Mesenchymal stem cell (in vitro differentiated cells and primary cell): Measurements from ENCODE around the gene BRCA1.

ENCODE experiments used
- DNase-seq: peaks from one replicate; pipeline ENCODE4 v3.0.0-alpha.2; 2013
- H2AFZ ChIP-seq: one replicate; pipeline ENCODE4 v1.6.1; 2013; ENCODE audit warnings: low read depth, mild to moderate bottlenecking, control low read depth, inconsistent platforms, low read length, moderate library complexity
- H2AK5ac ChIP-seq: 2 replicates; pipeline ENCODE4 v1.6.1; 2013; ENCODE audit warnings: low read length, moderate library complexity, mild to moderate bottlenecking, inconsistent platforms; ENCODE audit not compliant: severe bottlenecking
- H2BK120ac ChIP-seq: one replicate; pipeline ENCODE4 v1.6.1; 2013; ENCODE audit warnings: low read depth, mild to moderate bottlenecking, inconsistent platforms, low read length, moderate library complexity
- H2BK12ac ChIP-seq, 2 experiments: one replicate each; pipeline ENCODE4 v1.6.1; 2013; ENCODE audit warnings: inconsistent platforms in 2 of 2, low read length in 2 of 2, mild to moderate bottlenecking in 2 of 2, moderate library complexity in 2 of 2, control low read depth in 1 of 2
- H2BK15ac ChIP-seq: one replicate; pipeline ENCODE4 v1.6.1; 2013; ENCODE audit warnings: mild to moderate bottlenecking, low read depth, inconsistent platforms; ENCODE audit not compliant: poor library complexity, severe bottlenecking
- H2BK5ac ChIP-seq: 2 replicates; pipeline ENCODE4 v1.6.1; 2013; ENCODE audit warnings: low read depth, mild to moderate bottlenecking, low read length, control low read depth, inconsistent platforms; ENCODE audit not compliant: poor library complexity, severe bottlenecking
- H3K14ac ChIP-seq, 2 experiments: one replicate each; pipeline ENCODE4 v1.6.1; 2013; ENCODE audit warnings: inconsistent platforms in 2 of 2, low read length in 2 of 2, control low read depth in 1 of 2, mild to moderate bottlenecking in 1 of 2, moderate library complexity in 1 of 2
- H3K18ac ChIP-seq, 2 experiments: one replicate each; pipeline ENCODE4 v1.6.1; 2013; ENCODE audit warnings: inconsistent platforms in 2 of 2, low read length in 2 of 2, control low read depth in 1 of 2, low read depth in 1 of 2, mild to moderate bottlenecking in 1 of 2
- H3K23ac ChIP-seq, 2 experiments: one replicate each; pipeline ENCODE4 v1.6.1; 2013; ENCODE audit warnings: inconsistent platforms in 2 of 2, low read length in 2 of 2, mild to moderate bottlenecking in 2 of 2, moderate library complexity in 2 of 2, control low read depth in 1 of 2
- H3K27ac ChIP-seq: 2 replicates; pipeline ENCODE4 v1.5.1; 2013; ENCODE audit warnings: mild to moderate bottlenecking, moderate library complexity, low read length, control low read depth, inconsistent platforms; ENCODE audit not compliant: poor library complexity, severe bottlenecking
- H3K27me3 ChIP-seq, 2 experiments: 2 replicates each; pipeline versions ENCODE4 v1.6.1 to v1.7.0; 2013; ENCODE audit warnings: low read length in 2 of 2, mild to moderate bottlenecking in 2 of 2, moderate library complexity in 2 of 2, control low read depth in 1 of 2, inconsistent platforms in 1 of 2; ENCODE audit not compliant: control insufficient read depth in 1 of 2, insufficient read depth in 1 of 2
- H3K36me3 ChIP-seq, 2 experiments: 2 replicates each; pipeline versions ENCODE4 v1.6.1 to v1.7.0; 2013; ENCODE audit warnings: low read length in 2 of 2, control low read depth in 1 of 2, inconsistent platforms in 1 of 2, low read depth in 1 of 2, mild to moderate bottlenecking in 1 of 2; ENCODE audit not compliant: insufficient read depth in 2 of 2, control insufficient read depth in 1 of 2
- H3K4ac ChIP-seq, 2 experiments: one replicate each; pipeline ENCODE4 v1.6.1; 2013; ENCODE audit warnings: inconsistent platforms in 2 of 2, low read length in 2 of 2, mild to moderate bottlenecking in 2 of 2, moderate library complexity in 2 of 2, control low read depth in 1 of 2, low read depth in 1 of 2
- H3K4me1 ChIP-seq: 2 replicates; pipeline ENCODE4 v1.6.1; 2013; ENCODE audit warnings: low read depth, low read length, control low read depth; ENCODE audit not compliant: control insufficient read depth, insufficient read depth
- H3K4me2 ChIP-seq: 2 replicates; pipeline ENCODE4 v1.6.1; 2013; ENCODE audit warnings: low read length, mild to moderate bottlenecking, inconsistent platforms; ENCODE audit not compliant: poor library complexity, severe bottlenecking
- H3K4me3 ChIP-seq, 2 experiments: 2 replicates each; pipeline versions ENCODE4 v1.5.1 to v1.7.0; 2013; ENCODE audit warnings: low read length in 2 of 2, mild to moderate bottlenecking in 2 of 2, control low read depth in 1 of 2, low read depth in 1 of 2; ENCODE audit not compliant: insufficient read depth in 1 of 2
- H3K79me1 ChIP-seq: replicated peaks from 2 replicates; pipeline ENCODE4 v1.6.1; 2013; ENCODE audit warnings: mild to moderate bottlenecking, control low read depth, low read length, inconsistent platforms; ENCODE audit not compliant: poor library complexity, severe bottlenecking
- H3K9ac ChIP-seq: 2 replicates; pipeline ENCODE4 v1.7.0; 2013; ENCODE audit warnings: mild to moderate bottlenecking, low read length, moderate library complexity
- H3K9me3 ChIP-seq: 2 replicates; pipeline ENCODE4 v1.7.0; 2013; ENCODE audit warnings: mild to moderate bottlenecking, low read length; ENCODE audit not compliant: control insufficient read depth
- H4K8ac ChIP-seq: one replicate; pipeline ENCODE4 v1.6.1; 2013; ENCODE audit warnings: inconsistent platforms, mild to moderate bottlenecking, low read length, moderate library complexity
- H4K91ac ChIP-seq: one replicate; pipeline ENCODE4 v1.6.1; 2013; ENCODE audit warnings: mild to moderate bottlenecking, low read length, inconsistent platforms
- WGBS: methylation state at CpG from one replicate; pipeline ENCODE4 v1.1.7; 2013; ENCODE audit warnings: mixed read lengths; 5-methylcytosine and 5-hydroxymethylcytosine counted together

BRCA1 gene

GRCh38 chr17:43024407-43025289 is 100.5 kb downstream of the BRCA1 start, which contains the start of gene RND2:
TSS of gene RND2 (plus strand) at chr17:43025231. CDS start at chr17:43025348, 117 bp downstream.
- under 1% methylated on average over 39 of the region's 61 CpGs for WGBS
- peak within 1 kb of the TSS; percentile 94 for H3K9ac ChIP-seq

DNA sequence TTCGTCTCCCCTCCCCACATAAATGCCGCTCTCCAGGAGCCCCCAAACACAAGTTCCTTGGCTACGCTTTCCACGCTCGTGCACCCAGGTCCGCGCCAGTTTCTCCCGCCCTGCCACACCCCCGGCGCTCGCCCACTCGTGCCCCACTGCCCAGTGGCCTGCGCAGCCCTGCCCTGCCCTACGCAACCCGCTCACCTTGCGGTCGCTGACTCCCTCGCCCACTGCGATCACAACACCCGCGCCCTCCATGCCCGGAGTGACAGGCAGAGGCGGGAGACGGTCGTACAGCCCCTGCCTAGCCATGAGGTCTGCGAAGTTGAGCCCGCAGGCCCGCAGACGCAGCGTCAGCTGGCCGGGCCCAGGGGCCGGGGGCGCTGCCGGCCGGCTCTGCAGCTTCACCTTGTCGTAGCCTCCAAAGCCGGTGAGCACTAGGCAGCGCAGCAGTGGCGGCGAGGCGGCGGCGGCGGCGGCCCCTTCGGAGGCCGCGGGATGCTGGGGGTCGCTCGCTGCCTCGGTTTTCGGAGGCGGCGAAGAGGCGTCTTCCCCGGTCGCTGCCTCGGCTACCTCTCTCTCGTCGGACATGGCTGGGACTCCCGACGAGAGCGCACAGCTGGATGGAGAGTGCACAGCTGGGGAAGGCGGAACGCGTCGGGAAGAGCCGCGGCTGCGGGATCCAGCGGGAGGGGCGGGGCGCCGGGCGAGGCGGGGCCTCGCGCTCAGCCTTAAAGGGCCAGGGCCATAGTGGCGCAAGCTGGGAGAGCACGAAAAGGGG is 103.2 kb downstream of the BRCA1 start, which contains the start of gene VAT1:
Gene VAT1, minus strand, starts transcription at position 645 of the 772 bp plus-strand sequence. Its CDS starts 63 bp downstream, at position 582.
- Histone ChIP-seq H3K79me1 (peaks cover 10% of the 10 kb centered on the region), H3K4me2 (peak within 1 kb of the TSS; percentile 77), H3K9me3 (no peaks in the 10 kb centered on the region), H3K4ac (peak within 1 kb of the TSS; percentile 79), H2BK15ac (peak within 1 kb of the TSS; percentile 57), H2AK5ac (no peak within 1 kb of the TSS), H2BK5ac (no peak within 1 kb of the TSS), H4K8ac (peak within 1 kb of the TSS; percentile 94), H2BK12ac (peak within 1 kb of the TSS in 1 of 2 experiments; percentile 60), H4K91ac (peak within 1 kb of the TSS; percentile 99), H2BK120ac (peak within 1 kb of the TSS; percentile 96), H3K4me1 (peaks cover 24% of the 10 kb centered on the region), H3K27ac (peak within 1 kb of the TSS; percentile 41), H3K14ac (peak within 1 kb of the TSS; percentile 25 to 99), H3K4me3 (peak within 1 kb of the TSS; percentile 95 to 99), H3K18ac (peak within 1 kb of the TSS; percentile 98 to 99), H3K36me3 (peaks cover 20 to 31% of the 10 kb centered on the region in 2 experiments), H2AFZ (peak within 1 kb of the TSS; percentile 43), H3K23ac (peak within 1 kb of the TSS; percentile 37 to 96), H3K27me3 (no peaks in the 10 kb centered on the region), H3K9ac (peak within 1 kb of the TSS; percentile 96)
- WGBS, result under 1% methylated on average over 71 of the region's 80 CpGs
- DNase-seq, result peak; percentile 86

More at GRCh38 chr17:43024407-43025289, 100.5 kb downstream of the BRCA1 start, which contains the start of gene RND2:
- Histone ChIP-seq H3K23ac (no peak within 1 kb of the TSS), H3K4me3 (peak within 1 kb of the TSS; percentile 58 to 83), H2BK12ac (no peak within 1 kb of the TSS), H2BK120ac (no peak within 1 kb of the TSS), H2AK5ac (no peak within 1 kb of the TSS), H4K91ac (peak within 1 kb of the TSS; percentile 44), H2BK15ac (peak within 1 kb of the TSS; percentile 75), H3K27me3 (no peaks in the 10 kb centered on the region), H3K79me1 (no peaks in the 10 kb centered on the region), H3K36me3 (peaks cover 5 to 8% of the 10 kb centered on the region in 2 experiments), H3K9me3 (no peaks in the 10 kb centered on the region), H3K4ac (no peak within 1 kb of the TSS), H3K14ac (no peak within 1 kb of the TSS), H3K27ac (no peak within 1 kb of the TSS), H3K4me2 (peak within 1 kb of the TSS; percentile 76), H2AFZ (peak within 1 kb of the TSS; percentile 55), H2BK5ac (no peak within 1 kb of the TSS), H4K8ac (peak within 1 kb of the TSS; percentile 75), H3K4me1 (peaks cover 13% of the 10 kb centered on the region), H3K18ac (peak within 1 kb of the TSS in 1 of 2 experiments; percentile 88)
- DNase-seq, result peak; percentile 98

DNA sequence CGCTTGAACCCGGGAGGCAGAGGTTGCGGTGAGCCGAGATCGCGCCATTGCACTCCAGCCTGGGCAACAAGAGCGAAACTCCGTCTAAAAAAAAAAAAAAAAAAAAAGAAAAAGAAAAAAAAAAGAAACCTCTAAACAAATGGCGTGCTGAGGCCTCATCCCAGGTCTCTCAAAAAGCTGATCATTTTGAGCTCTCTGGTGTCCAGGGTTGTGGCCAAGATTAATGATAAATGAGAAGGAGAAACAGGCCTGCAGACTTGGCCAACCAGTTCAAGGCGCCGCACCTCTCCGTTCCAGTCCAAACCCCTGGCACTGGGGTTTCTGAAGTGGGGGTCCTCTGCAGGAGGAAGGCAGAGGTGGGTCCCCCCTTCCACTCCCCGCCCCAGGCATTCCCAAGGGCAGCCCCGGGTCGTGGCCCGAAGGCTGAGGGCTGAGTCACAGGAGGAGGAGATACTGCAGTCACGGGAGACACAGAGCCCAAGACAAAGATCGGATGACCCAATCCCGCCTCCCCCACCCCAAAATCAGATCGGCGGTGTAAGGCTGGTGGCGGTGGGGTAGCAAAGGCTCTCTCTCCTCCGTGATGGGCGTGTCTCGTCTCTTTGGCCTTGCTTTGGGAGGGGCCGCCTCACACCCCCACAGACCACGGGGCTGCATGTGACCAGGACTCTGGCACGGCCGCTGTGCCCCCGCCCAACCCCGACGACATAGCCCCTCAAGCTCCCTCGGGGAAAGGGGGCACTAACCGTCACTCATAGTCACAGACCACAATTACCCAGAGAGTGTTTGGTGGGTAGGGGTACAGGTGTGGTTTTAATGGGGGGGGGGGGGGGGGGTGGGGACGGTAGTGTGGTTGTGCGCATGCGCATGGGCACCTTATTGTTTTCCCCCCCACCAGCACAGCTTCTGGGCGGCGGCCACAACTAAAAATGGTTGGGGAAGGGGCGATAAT is 104.1 kb downstream of the BRCA1 start:
- Histone ChIP-seq H3K4me3 (peak overlapping the region; percentile 95 to 99), H4K8ac (peak overlapping the region; percentile 94), H3K9me3 (no peaks in the 10 kb centered on the region), H2BK5ac (no peak overlapping the region), H2AK5ac (no peak overlapping the region), H3K79me1 (peaks cover 15% of the 10 kb centered on the region), H3K27me3 (no peaks in the 10 kb centered on the region), H3K4me2 (peak overlapping the region; percentile 77), H2BK120ac (peak overlapping the region; percentile 96), H4K91ac (peak overlapping the region; percentile 99), H2BK12ac (peak overlapping the region in 1 of 2 experiments; percentile 60), H3K4ac (peak overlapping the region; percentile 64 to 79), H3K36me3 (peaks cover 27 to 40% of the 10 kb centered on the region in 2 experiments), H3K18ac (peak overlapping the region; percentile 98 to 99), H3K4me1 (peaks cover 24% of the 10 kb centered on the region), H2BK15ac (no peak overlapping the region), H3K27ac (peak overlapping the region; percentile 36), H2AFZ (peak overlapping the region; percentile 43), H3K23ac (no peak overlapping the region), H3K9ac (peak overlapping the region; percentile 96), H3K14ac (peak overlapping the region in 1 of 2 experiments; percentile 99)
- DNase-seq, result peak; percentile 91
- 19% methylated on average over 7 of the region's 40 CpGs for WGBS
